ENCODE data around the gene LRRC15.

The LRRC15 gene

DNA sequence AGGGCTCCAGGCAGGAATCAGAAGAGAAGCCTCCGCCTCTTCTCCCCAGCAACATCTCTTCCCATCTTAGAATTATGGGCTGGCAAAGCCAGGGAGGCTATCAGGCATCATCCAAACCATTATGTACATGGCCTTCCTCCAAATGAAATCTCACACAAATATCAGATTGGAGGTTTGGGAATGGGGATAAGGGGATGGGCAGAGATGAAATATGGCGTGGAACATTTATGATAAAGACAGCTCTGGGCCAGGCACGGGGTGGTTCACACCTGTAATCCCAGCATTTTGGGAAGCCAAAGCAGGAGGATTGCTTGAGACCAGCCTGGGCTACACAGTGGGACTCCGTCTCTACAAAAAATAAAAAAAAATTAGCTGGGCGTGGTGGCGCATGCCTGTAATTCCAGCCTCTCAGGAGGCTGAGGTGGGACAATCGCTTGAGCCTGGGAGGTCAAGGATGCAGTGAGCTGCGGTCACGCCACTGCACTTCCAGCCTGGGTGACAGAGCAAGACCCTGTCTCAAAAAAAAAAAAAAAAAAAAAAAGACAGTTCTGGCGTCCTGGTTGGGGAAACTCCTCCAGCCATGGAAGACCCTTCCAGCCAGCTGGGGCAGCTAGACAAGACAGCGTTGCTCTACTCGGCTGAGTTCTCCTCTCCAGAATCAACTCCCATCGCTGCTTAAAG lies 55.0 kb downstream of the LRRC15 start:
- no peak for DNase-seq

DNA sequence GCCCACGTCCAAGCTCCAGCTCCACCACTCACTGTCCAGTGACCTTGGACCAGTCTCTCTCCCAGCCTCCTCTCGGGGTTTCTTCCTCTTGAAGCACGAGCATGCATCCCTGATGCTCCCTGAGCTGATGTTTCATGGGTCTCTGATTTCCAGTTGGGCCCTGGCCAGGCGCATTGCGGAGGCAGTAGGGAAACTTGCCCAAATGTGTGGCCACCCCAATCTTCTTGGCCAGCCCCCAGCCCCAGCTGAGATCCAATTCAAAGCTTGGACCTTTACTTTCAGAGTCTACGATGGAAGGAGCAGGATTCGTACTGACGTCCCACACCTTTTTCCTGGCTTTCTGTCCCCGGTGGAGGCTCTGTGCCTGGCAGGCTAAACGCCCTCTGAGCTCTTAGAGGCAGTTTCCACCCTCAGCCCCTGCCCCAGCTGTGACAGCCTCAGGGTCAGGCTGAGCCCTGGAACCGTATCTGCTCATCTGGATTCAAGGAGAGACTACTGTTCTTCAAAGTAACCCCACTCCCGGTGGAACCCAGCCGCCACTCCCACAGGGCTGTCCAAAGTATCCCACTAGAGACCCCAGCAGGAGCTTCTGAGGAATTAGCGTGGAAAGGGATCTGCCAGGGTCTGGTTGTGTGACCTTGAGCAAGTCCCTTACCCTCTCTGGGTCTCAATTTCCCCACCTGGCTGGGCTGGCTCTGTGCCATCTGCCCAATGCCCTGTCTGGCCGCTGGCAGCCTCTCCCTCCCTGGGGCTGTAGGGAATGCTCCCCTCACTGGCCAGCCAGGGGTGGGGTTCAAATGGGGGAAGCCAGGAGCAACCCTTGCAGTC lies 55.8 kb downstream of the LRRC15 start:
- DNase-seq, result peak; percentile 30

DNA sequence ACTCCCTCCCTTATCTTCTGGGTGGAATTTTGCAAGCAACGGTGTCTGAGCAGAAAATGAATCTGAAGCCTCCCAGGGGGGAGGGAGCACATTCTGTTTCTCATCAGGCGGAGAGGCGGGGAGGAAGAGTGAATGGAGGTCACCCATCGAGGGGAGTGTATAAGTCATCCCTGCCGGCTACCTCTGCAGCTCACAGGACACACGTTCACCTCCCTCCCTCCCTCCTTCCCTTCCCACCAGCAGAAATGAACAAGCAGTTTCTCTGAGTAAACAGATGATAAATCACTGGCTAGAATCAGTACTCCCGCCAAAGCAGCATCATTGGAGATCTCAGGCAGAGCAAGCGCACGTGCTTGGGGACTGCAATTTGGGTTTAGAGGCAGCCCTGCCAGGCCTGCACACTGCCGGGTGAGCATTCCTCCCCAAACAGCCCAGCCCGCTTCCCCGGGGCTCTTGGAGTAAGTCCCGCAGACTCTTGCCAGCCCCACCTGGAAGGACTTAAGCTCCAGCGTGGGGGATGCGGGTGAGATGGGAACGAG lies 56.7 kb downstream of the LRRC15 start:
- DNase-seq, result peak; percentile 59

DNA sequence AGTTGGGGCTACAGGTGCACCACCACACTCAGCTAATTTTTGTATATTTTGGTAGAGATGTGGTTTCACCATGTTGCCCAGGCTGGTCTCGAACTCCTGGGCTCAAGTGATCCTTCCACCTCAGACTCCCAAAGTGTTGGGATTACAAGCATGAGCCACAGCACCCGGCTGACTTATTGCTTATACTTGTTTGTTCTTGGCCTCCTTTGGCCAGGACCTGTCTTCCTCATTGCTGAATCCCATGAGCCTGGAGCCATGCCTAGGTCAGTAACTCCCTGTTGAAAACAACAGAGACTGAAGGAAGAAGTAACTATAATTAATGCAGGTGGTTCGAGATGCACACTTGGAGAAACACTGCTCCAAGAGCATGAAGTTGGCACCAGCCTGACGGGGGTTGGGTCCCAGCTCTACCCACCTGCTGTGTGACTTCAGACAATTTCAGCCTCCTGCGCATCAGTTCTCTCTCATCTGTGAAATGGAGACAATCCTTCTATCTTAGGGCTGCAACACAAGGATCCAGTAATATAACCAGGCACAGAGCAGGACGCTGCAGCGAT lies 57.3 kb downstream of the LRRC15 start:
- no peak for DNase-seq

DNA sequence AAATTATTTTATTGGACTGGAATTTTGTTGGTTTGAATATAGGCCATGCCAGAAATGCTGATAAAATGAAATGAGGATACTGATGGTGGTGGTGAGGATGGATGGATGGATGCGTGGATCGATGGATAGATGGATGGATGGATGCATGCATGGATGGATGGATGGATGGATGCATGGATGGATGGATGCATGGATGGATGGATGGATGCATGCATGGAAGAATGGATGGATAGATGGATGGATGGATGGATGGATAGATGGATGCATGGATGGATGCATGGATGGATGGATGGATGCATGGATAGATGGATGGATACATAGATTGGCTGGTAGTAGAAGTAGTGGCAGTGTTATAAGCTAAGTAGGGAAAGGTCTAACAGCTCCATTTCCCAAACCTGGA lies 58.5 kb downstream of the LRRC15 start:
- no peak for DNase-seq

DNA sequence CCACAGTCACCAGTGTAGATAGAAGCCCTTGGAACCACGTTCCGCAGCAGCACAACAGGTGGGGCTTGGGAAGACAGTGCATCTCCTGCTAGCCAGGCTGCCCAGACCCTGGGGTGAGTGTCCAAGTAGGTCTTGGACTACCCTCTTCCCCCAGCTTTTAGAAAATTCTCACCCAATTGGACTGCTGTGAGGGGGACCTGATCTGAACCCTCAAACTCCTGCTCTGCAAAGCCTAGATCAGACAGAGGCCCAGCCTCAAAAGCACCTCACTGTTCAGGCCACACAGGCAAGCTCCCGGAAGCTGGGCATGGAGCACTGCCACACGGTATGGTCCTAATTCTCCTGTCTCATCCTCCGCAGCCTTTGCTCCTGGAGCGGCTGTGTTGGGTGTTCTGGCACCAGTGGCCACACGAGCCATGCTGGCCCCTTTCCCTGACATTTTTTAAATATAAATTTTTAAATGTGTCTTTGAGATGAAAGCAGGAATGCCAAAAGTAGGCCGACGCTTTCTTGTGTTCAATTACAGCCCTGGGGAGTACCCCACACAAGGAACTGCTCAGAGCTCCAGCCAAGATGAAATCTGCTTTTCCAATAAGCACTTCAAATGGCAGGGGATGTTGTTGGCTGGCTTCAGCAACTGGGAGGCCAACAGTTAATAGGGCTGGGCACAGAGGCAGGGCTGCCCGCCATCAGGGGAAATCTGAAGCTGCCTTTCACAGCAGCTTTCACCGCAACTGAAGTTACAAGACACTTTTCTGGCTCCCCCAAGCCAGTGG lies 59.3 kb downstream of the LRRC15 start:
- DNase-seq, result no peak

DNA sequence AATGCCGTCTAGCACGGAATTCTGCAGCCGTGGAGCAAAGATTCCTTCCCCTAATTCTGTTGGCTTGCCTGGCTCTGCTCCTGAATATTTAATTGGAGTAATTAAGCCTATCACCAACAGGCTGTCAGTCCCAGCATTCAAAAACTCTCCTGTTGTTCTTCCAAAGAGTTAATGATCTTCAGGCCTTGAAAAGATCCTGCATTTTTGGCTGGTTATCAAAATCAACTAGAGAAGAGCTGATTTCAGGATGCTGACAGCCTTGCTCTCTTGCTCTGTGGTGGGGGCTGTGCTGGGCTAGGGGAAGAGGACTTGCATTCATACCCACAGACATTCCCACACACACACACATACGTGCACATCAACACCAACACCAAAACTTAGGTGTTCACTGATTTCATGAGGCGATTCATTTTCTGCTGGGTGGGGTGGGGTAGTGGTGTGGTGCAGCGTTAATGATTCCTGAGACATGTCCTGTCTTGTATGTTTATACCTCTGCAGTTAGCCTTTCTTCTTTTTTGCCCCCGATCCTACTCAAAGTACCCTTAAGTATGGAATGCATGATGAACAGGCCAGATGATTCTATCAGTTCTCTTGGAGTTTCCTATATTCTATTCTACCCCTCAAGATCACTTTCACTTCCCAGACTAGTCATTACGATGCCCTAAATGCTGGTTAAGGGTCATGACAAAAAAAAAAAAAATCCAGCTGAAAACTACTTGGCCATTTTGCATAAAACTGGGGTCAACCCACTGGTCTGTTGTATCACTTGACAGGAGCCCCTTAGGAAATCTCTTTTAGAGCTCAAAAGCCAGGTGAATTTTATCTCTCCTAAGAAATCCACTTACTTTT lies 60.7 kb downstream of the LRRC15 start:
- peak; percentile 87 for DNase-seq

DNA sequence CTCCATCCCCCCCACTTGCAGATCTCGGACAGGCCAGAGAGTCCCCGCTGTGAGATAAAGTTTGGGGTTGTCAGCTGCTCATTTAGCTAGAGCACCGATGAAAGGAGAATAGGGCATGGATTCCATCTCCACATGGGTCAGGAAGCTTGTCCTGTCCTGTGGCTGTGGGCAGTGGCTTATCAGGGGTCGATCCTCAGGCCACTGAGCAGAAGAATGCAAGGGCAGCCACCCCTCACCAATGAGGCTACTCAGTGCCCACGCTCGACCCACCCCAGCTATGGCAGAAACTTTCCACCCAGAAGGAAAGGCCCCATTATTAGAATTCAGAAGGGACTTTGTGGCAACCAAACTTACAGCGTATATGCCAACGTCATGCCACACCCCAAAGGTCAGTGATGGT lies 61.7 kb downstream of the LRRC15 start:
- no peak for DNase-seq

DNA sequence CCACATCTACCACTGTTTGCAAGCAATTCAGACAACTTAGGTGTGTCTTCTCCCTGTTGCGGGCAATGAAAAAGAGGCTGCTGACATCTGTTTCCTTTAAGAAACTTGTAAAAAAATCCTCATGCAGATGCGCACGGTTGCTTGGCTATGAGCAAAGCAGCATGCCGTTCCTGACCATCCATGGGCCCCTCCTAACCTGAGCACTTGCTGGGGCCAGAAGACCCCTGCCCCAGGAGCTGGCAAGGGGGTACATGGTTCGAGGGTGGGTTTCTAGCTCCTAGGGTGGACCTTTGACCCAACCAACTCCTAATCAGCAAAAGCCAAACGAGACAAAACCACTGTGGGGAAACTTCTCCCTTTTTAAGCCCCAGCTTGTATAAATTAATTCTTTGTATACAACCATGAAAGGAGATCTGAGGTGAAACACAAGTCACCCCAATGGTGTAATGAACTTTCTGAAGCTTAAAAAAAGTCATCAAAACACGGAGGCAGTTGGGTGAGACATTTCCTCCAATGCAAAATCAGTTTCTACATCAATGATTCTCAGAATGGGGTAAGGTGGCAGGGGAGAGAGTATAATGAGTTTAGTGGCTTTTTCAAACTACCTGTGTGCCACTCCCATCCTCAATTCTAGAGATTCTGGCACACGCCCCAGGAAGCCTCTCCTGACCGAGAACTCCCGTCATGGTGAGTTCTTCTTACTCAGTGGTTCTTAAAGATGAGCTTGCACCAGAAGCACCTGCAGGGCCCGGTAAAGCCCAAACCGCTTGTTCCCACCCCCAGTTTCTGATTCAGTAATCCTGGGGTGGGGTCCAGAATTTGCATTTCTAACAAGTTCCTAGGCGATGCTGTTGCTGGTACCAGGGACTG lies 62.5 kb downstream of the LRRC15 start:
- DNase-seq, result no peak

DNA sequence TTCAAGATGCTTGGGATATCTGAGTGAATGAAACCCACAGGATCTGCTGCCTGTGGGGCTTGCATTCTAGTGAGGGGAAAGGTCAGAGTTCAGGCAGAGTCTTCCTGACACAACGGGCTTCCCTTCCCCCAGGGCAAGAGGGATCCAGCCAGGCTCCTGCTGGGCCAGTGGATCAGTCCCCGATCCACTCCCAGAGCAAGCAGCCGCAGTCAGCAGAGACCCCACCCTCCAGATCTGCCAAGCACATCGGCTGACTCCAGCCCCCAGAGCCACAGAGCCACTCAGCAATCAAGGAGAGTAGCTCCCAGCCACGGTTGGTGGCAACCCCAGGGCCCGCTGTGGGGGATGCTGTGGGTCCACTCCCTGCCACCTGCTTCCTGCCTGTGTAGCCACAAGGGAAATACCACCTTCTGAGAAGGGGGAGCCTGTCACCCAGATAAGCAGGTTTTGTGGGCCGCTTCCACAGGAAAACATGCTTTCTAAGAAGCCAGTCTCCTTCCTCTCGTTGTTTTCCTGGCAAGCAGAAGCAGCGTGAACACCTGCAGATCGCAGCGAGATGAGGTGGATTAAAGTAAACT lies 63.3 kb downstream of the LRRC15 start:
- DNase-seq, result peak; percentile 94

DNA sequence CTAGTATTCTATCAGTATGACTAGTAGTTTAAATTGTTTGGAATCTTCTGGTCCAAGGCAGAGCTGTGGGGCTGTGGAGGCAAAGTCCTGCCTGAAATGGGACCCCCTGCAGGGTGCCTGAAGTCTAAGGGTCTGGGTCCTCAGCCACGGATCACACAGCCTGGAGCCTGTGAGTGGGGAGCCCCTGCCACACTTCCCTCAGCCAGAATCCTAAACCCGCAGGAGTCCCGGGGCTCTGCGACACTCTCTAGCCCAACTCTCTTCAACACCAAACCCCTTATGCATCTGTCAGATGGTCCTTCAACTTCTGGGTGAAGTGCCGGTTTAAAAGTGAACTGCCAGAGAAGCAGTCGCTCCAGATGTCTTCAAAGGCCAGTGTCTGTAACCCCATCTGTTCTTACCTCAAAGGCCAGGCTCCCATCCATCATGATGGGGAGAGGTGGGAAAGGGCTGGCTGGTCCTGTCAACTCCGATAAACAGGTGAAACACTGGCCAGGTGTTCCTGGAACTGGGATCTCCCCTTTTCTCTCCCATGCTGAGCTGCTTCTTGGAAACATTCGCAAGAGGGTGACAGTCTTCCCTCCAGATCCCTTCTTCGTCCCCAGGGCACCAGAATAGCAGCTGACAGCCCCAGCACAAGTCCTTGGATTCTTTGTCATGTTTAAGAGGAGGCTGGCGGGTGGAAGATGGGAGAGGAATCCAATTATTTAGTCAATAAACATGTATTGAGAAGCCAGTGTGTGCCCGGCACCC lies 64.0 kb downstream of the LRRC15 start:
- no peak for DNase-seq

Data from COR-L47 (cell line).